COR-L47 (cell line): Measurements from ENCODE around the gene PTBP2.
A peak's percentile ranks its signal among the peaks of the same experiment; 100 is the strongest.
"Not testable (repeated sequence)": the region's sequence is repeated elsewhere in the genome, so short reads cannot be mapped to it uniquely, and the experiment has no call there.

Experiments
- DNase-seq: peaks from one replicate; lab custom pipeline; 2025; lab: John Stamatoyannopoulos, UW

PTBP2 gene

GRCh38 chr1:96730574-96731298 lies 9.2 kb downstream of the PTBP2 start:
- no peak for DNase-seq

GRCh38 chr1:96741335-96741734 lies 19.8 kb downstream of the PTBP2 start:
- no peak for DNase-seq

GRCh38 chr1:96746440-96747420 lies 25.1 kb downstream of the PTBP2 start:
- DNase-seq: no peak

- no peak for DNase-seq
Observed at GRCh38 chr1:96747565-96747964, 26.0 kb downstream of the PTBP2 start.

- DNase-seq: no peak
Observed at GRCh38 chr1:96748078-96748477, 26.5 kb downstream of the PTBP2 start.

- DNase-seq: no peak
Observed at GRCh38 chr1:96749618-96750017, 28.0 kb downstream of the PTBP2 start.

- DNase-seq: no peak
Observed at GRCh38 chr1:96752394-96752793, 30.8 kb downstream of the PTBP2 start.

GRCh38 chr1:96756789-96757188 lies 35.2 kb downstream of the PTBP2 start:
- DNase-seq: no peak

- DNase-seq: not testable (repeated sequence)
Observed at GRCh38 chr1:96762586-96762985, 41.0 kb downstream of the PTBP2 start.

GRCh38 chr1:96763514-96763913 lies 41.9 kb downstream of the PTBP2 start:
- no peak for DNase-seq

- DNase-seq: no peak
Observed at GRCh38 chr1:96764469-96764868, 42.9 kb downstream of the PTBP2 start.

- DNase-seq: no peak
Observed at GRCh38 chr1:96771847-96772246, 50.3 kb downstream of the PTBP2 start.

GRCh38 chr1:96772349-96772748 lies 50.8 kb downstream of the PTBP2 start:
- no peak for DNase-seq

GRCh38 chr1:96772972-96773371 lies 51.4 kb downstream of the PTBP2 start:
- no peak for DNase-seq

GRCh38 chr1:96782206-96782605 lies 60.6 kb downstream of the PTBP2 start:
- no peak for DNase-seq

GRCh38 chr1:96782856-96783255 lies 61.3 kb downstream of the PTBP2 start:
- no peak for DNase-seq

- no peak for DNase-seq
Observed at GRCh38 chr1:96790599-96790998, 69.0 kb downstream of the PTBP2 start.

- DNase-seq: no peak
Observed at GRCh38 chr1:96792220-96792619, 70.6 kb downstream of the PTBP2 start.

GRCh38 chr1:96801696-96802095 lies 80.1 kb downstream of the PTBP2 start:
- not testable (repeated sequence) for DNase-seq

GRCh38 chr1:96804648-96805047 lies 83.1 kb downstream of the PTBP2 start:
- DNase-seq: no peak

GRCh38 chr1:96808191-96808590 lies 86.6 kb downstream of the PTBP2 start:
- DNase-seq: peak; percentile 7

GRCh38 chr1:96815914-96816313 lies 94.3 kb downstream of the PTBP2 start:
- no peak for DNase-seq

- no peak for DNase-seq
Observed at GRCh38 chr1:96820107-96820506, 98.5 kb downstream of the PTBP2 start.
